Osteoblast (primary cell): ENCODE data around the gene SORBS2. TPM values are rescaled to one million over a fixed set of nuclear protein-coding genes. Genes with fewer than 3 reads are reported as not detected.
A peak's percentile ranks its signal among the peaks of the same experiment; 100 is the strongest.
"Not testable (repeated sequence)": the region's sequence is repeated elsewhere in the genome, so short reads cannot be mapped to it uniquely, and the experiment has no call there.

Experiments used
- DNase-seq: peaks from one replicate; pipeline ENCODE4 v3.0.0; 2011; ENCODE audit warnings: low spot score, mixed read lengths; ENCODE audit not compliant: insufficient read length; ENCODE audit errors: missing footprints
- H2AFZ ChIP-seq: 2 replicates; pipeline ENCODE4 v1.6.0; 2011; ENCODE audit warnings: mild to moderate bottlenecking, low read length
- H3K27ac ChIP-seq: 2 replicates; pipeline ENCODE4 v1.5.1; 2011; ENCODE audit warnings: mild to moderate bottlenecking, low read depth, low read length, moderate library complexity
- H3K27me3 ChIP-seq: 2 replicates; pipeline ENCODE4 v1.6.0; 2012; ENCODE audit warnings: mild to moderate bottlenecking, control low read depth, inconsistent platforms, low read length, moderate library complexity; ENCODE audit not compliant: insufficient read depth
- H3K36me3 ChIP-seq: 2 replicates; pipeline ENCODE4 v1.5.1; 2011; ENCODE audit warnings: mild to moderate bottlenecking, low read length, control low read depth, moderate library complexity; ENCODE audit not compliant: insufficient read depth
- H3K4me1 ChIP-seq: 2 replicates; pipeline ENCODE4 v1.5.1; 2011; ENCODE audit warnings: mild to moderate bottlenecking, low read length, control low read depth, moderate library complexity; ENCODE audit not compliant: insufficient read depth
- H3K4me2 ChIP-seq: 2 replicates; pipeline ENCODE4 v1.6.0; 2011; ENCODE audit warnings: mild to moderate bottlenecking, low read length; ENCODE audit not compliant: insufficient read depth
- H3K4me3 ChIP-seq: fragments of 200-600 bp; sonication (generic); 3 replicates; pipeline ENCODE4 v1.5.1; 2012; ENCODE audit warnings: mild to moderate bottlenecking, low read length, inconsistent platforms; ENCODE audit not compliant: insufficient read depth
- H3K79me2 ChIP-seq: 2 replicates; pipeline ENCODE4 v1.6.0; 2012; ENCODE audit warnings: mild to moderate bottlenecking, low read length, control low read depth, inconsistent platforms; ENCODE audit not compliant: insufficient read depth
- H3K9me3 ChIP-seq: 2 replicates; pipeline ENCODE4 v1.5.1; 2011; ENCODE audit warnings: low read depth, low read length, control low read depth
- H4K20me1 ChIP-seq: 2 replicates; pipeline ENCODE4 v1.6.0; 2012; ENCODE audit warnings: mild to moderate bottlenecking, low read length, control low read depth; ENCODE audit not compliant: insufficient read depth
- CTCF ChIP-seq: IDR thresholded peaks from 2 replicates; pipeline ENCODE4 v1.5.1; 2011; ENCODE audit warnings: mild to moderate bottlenecking, low read depth, low read length, moderate library complexity; ENCODE audit errors: extremely low read depth
- total RNA-seq: library from RNA; depleted of rRNA; stranded (reverse); fragments of >200 nt; gene quantifications from 2 replicates; pipeline ENCODE4 v1.2.3, GENCODE V29; 2012

SORBS2 gene
- total RNA-seq, 1 donor, result 85.0 TPM

DNA sequence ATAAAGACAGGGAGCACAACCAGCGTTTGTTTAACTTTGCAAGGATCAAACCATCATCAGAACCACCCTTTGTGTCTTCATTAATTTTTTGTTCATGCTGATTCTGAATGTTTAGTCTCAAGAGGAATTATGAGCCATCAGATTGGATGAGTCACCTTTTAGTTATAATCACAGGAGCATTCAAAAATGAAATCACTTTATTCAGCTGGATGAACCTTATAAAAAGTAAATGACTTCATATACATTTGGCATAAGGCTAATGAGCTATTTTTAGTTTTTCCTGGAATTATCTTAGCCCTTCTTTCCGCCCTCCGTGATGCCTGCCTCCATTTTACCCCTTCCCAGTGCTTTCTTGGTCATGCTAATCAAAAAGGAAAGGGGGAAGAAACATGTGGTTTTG lies 103.6 kb downstream of the SORBS2 start:
- Histone ChIP-seq H3K9me3 (no peaks in the 10 kb centered on the region), H3K4me2 (no peak overlapping the region), H3K4me3 (no peak overlapping the region), H3K27ac (peak overlapping the region; percentile 91), H4K20me1 (no peaks in the 10 kb centered on the region), H3K36me3 (no peaks in the 10 kb centered on the region), H2AFZ (no peak overlapping the region), H3K27me3 (no peaks in the 10 kb centered on the region), H3K4me1 (peaks cover 46% of the 10 kb centered on the region), H3K79me2 (peaks cover 2% of the 10 kb centered on the region)
- peak; percentile 72 for DNase-seq
- no peak for TF ChIP-seq CTCF

- not testable (repeated sequence) for DNase-seq, H4K20me1 ChIP-seq, H2AFZ ChIP-seq, H3K4me3 ChIP-seq, H3K4me2 ChIP-seq, H3K79me2 ChIP-seq, H3K36me3 ChIP-seq, H3K27me3 ChIP-seq, H3K9me3 ChIP-seq
- H3K27ac ChIP-seq, result peak overlapping the region; percentile 91
- H3K4me1 ChIP-seq, result peaks cover 46% of the 10 kb centered on the region
Observed at GRCh38 chr4:185707622-185708021, 104.4 kb downstream of the SORBS2 start.

GRCh38 chr4:185702147-185702663 lies 109.8 kb downstream of the SORBS2 start:
- no peak overlapping the region for H3K4me2 ChIP-seq
- no peak overlapping the region for H3K27ac ChIP-seq
- H3K4me3 ChIP-seq, result no peak overlapping the region
- no peaks in the 10 kb centered on the region for H3K9me3 ChIP-seq
- TF ChIP-seq CTCF, result no peak
- peaks cover 11% of the 10 kb centered on the region for H3K4me1 ChIP-seq
- no peaks in the 10 kb centered on the region for H3K27me3 ChIP-seq
- H3K36me3 ChIP-seq, result no peaks in the 10 kb centered on the region
- DNase-seq, result no peak
- no peak overlapping the region for H2AFZ ChIP-seq
- no peaks in the 10 kb centered on the region for H3K79me2 ChIP-seq
- H4K20me1 ChIP-seq, result no peaks in the 10 kb centered on the region

DNA sequence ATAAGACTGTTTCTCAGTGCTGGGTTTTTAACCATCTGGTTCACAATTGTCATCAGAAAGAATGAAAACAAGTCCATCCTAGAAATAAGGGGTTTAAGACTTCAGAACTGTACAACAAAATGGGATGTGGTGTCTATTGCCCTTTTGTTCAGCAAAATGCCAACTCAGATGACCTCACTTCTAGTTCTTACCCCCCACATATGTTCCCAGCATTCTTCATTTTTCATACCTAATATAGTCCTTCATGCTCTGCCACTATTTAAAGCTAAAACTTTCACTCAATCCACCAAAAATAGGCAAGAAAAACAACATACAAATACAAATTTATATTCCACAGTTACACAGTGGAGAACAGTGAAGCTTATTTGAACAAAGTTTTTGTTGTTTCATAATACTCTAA lies 111.4 kb downstream of the SORBS2 start:
- Histone ChIP-seq H3K4me1 (peaks cover 8% of the 10 kb centered on the region), H3K79me2 (no peaks in the 10 kb centered on the region), H3K27ac (no peak overlapping the region), H2AFZ (no peak overlapping the region), H3K9me3 (no peaks in the 10 kb centered on the region), H4K20me1 (no peaks in the 10 kb centered on the region), H3K27me3 (no peaks in the 10 kb centered on the region), H3K4me3 (no peak overlapping the region), H3K36me3 (no peaks in the 10 kb centered on the region), H3K4me2 (no peak overlapping the region)
- no peak for DNase-seq
- no peak for TF ChIP-seq CTCF
